Activated CD4-positive, alpha-beta T cell treated with anti-CD3 and anti-CD28 coated beads, Interleukin-2, amount 10 ng/mL, durations not matched to agents 7 days and 5 days (primary cell): ENCODE measurements around the gene FBXO4. TPM values are rescaled to one million over a fixed set of nuclear protein-coding genes. Genes with fewer than 3 reads are reported as not detected.
"Not testable (repeated sequence)": the region's sequence is repeated elsewhere in the genome, so short reads cannot be mapped to it uniquely, and the experiment has no call there.

Experiments
- CTCF ChIA-PET: fragments of 350-600 bp; sonication (Branson Sonifier 250); formaldehyde crosslinking; loops from one replicate; lab custom pipeline; 2021; ENCODE audit warnings: antibody characterized with exemption; lab: Charles Lee
- POLR2A ChIA-PET: fragments of 350-600 bp; sonication (Branson Sonifier 250); formaldehyde crosslinking; loops from one replicate; lab custom pipeline; 2021; ENCODE audit warnings: antibody characterized with exemption; lab: Charles Lee
- DNase-seq: peaks from one replicate; pipeline ENCODE4 v3.0.0-alpha.2; 2020
- H3K27ac Mint-ChIP-seq: one replicate; pipeline ENCODE4 v1.8.0; 2021; ENCODE audit warnings: mild to moderate bottlenecking, moderate library complexity, mixed read lengths
- H3K27me3 Mint-ChIP-seq: one replicate; pipeline ENCODE4 v1.8.0; 2021; ENCODE audit warnings: mixed read lengths
- H3K36me3 Mint-ChIP-seq: one replicate; pipeline ENCODE4 v1.8.0; 2021; ENCODE audit warnings: low read depth, mixed read lengths
- H3K4me1 Mint-ChIP-seq: one replicate; pipeline ENCODE4 v1.8.0; 2021; ENCODE audit warnings: mixed read lengths
- H3K4me3 Mint-ChIP-seq: one replicate; pipeline ENCODE4 v1.8.0; 2021; ENCODE audit warnings: mild to moderate bottlenecking, moderate library complexity, mixed read lengths
- H3K9me3 Mint-ChIP-seq: one replicate; pipeline ENCODE4 v1.8.0; 2021; ENCODE audit warnings: mixed read lengths
- total RNA-seq, 2 experiments: library from RNA; stranded (reverse); gene quantifications; one replicate each; pipeline ENCODE4 v1.2.3, GENCODE V29; 2021

Gene FBXO4
- total RNA-seq, 2 experiments from 2014 or later: 13.9 to 14.8 TPM

GRCh38 chr5:41966401-41967105 lies 41.5 kb downstream of the FBXO4 start:
- H3K9me3 Mint-ChIP-seq: peaks cover 3% of the 10 kb centered on the region
- H3K27ac Mint-ChIP-seq: no peak overlapping the region
- no peaks in the 10 kb centered on the region for H3K4me1 Mint-ChIP-seq
- ChIA-PET CTCF (interaction anchor here (0.6 kb wide), 1 partner anchor 9 kb away, joined by 4 read pairs; no protein-coding TSS in a partner anchor), POLR2A (no interaction called here)
- no peaks in the 10 kb centered on the region for H3K36me3 Mint-ChIP-seq
- no peak overlapping the region for H3K4me3 Mint-ChIP-seq
- no peak for DNase-seq
- peaks cover 3% of the 10 kb centered on the region for H3K27me3 Mint-ChIP-seq

- H3K27ac Mint-ChIP-seq: no peak overlapping the region
- no peaks in the 10 kb centered on the region for H3K9me3 Mint-ChIP-seq
- POLR2A ChIA-PET: no interaction called here
- H3K27me3 Mint-ChIP-seq: peaks cover 4% of the 10 kb centered on the region
- H3K4me1 Mint-ChIP-seq: no peaks in the 10 kb centered on the region
- H3K36me3 Mint-ChIP-seq: no peaks in the 10 kb centered on the region
- DNase-seq: no peak
- CTCF ChIA-PET: interaction anchor here (0.6 kb wide), 1 partner anchor 8 kb away, joined by 4 read pairs; no protein-coding TSS in a partner anchor
- no peak overlapping the region for H3K4me3 Mint-ChIP-seq
Measured at GRCh38 chr5:41967401-41967800, 42.3 kb downstream of the FBXO4 start.

DNA sequence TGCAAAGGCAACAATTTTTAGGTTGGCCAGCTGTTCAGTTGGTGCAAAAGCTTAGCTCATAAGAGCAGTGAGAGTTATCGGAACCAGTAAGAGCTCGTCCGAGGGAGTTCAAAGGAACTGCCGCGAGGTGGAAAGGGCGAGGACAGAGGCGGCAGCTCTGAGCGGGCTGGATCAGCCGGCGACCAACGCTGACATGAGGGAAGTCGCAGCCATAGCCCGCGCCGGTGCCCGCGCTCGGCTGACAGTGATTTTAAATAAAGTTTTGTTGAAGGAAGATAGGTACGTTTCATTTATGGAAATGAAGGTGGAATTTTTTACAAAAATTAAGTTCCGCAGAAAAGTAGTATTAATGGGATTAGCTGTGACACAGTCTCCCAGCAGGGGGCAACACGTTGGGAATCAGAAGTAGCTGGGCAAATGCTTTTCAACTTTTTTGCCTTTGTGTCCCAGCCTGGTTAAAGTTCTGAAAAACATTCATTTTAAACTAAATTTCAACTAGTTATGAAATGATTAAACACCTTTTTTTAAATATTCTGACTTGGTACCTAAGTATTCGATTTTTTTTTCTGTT lies 43.2 kb downstream of the FBXO4 start:
- Mint-ChIP-seq H3K27me3 (peaks cover 4% of the 10 kb centered on the region), H3K9me3 (no peaks in the 10 kb centered on the region), H3K4me1 (no peaks in the 10 kb centered on the region), H3K4me3 (no peak overlapping the region), H3K36me3 (no peaks in the 10 kb centered on the region), H3K27ac (peak overlapping the region; percentile 5)
- CTCF ChIA-PET: no interaction called here
- POLR2A ChIA-PET: no interaction called here
- no peak for DNase-seq

DNA sequence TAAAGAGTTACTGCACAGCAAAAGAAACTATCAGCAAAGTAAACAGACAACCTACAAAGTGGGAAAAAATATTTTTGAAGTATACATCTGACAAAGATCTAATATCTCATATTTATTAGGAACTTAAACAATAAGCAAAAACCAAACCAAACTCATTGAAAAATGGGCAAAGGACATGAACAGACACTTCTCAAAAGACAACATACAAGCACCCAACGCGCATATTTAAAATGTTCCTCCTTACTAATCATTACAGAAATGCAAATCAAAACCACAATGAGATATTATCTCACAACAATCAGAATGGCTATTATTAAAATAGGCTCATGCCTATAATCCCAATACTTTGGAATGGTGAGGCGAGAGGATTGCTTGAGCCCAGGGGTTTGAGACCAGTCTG lies 48.0 kb downstream of the FBXO4 start:
- Mint-ChIP-seq H3K27me3 (peaks cover 9% of the 10 kb centered on the region), H3K9me3 (no peaks in the 10 kb centered on the region), H3K4me3 (no peak overlapping the region), H3K27ac (no peak overlapping the region), H3K36me3 (no peaks in the 10 kb centered on the region), H3K4me1 (no peaks in the 10 kb centered on the region)
- POLR2A ChIA-PET: no interaction called here
- CTCF ChIA-PET: no interaction called here
- DNase-seq: no peak

- Mint-ChIP-seq H3K4me3 (no peak overlapping the region), H3K4me1 (no peaks in the 10 kb centered on the region), H3K36me3 (no peaks in the 10 kb centered on the region), H3K27ac (no peak overlapping the region), H3K27me3 (peaks cover 9% of the 10 kb centered on the region), H3K9me3 (no peaks in the 10 kb centered on the region)
- CTCF ChIA-PET: no interaction called here
- no peak for DNase-seq
- POLR2A ChIA-PET: interaction anchor here (0.7 kb wide), 1 partner anchor 142 kb away, joined by 6 read pairs; no protein-coding TSS in a partner anchor
Measured at GRCh38 chr5:41973887-41974286, 48.8 kb downstream of the FBXO4 start.

- Mint-ChIP-seq H3K36me3 (no peaks in the 10 kb centered on the region), H3K27ac (no peak overlapping the region), H3K27me3 (peaks cover 4% of the 10 kb centered on the region), H3K4me1 (peaks cover 2% of the 10 kb centered on the region), H3K9me3 (no peaks in the 10 kb centered on the region), H3K4me3 (no peak overlapping the region)
- DNase-seq: no peak
- CTCF ChIA-PET: interaction anchor here (0.6 kb wide), 1 partner anchor 911 kb away, joined by 3 read pairs; no protein-coding TSS in a partner anchor
- POLR2A ChIA-PET: no interaction called here
Measured at GRCh38 chr5:41978676-41979075, 53.6 kb downstream of the FBXO4 start.

DNA sequence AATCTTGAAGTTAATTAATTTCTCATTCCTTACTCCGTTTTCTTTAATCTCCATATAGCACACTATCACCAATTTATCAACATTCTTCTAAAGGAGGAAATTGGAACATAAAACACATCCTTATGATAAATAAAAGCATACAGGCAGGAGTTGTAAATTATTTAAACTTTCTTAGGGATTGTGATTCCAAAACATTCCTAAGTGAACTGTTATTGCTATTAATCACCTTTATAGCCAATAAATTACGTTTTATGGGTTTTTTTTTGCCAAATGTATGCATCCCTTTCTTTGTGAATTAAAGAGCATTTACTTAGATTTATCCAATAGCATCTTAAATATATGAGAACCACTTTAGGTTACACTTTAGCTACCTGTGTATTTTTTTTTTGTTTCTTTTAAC lies 55.3 kb downstream of the FBXO4 start:
- Mint-ChIP-seq H3K9me3 (no peaks in the 10 kb centered on the region), H3K4me3 (no peak overlapping the region), H3K36me3 (no peaks in the 10 kb centered on the region), H3K4me1 (peaks cover 2% of the 10 kb centered on the region), H3K27ac (no peak overlapping the region), H3K27me3 (peaks cover 10% of the 10 kb centered on the region)
- POLR2A ChIA-PET: no interaction called here
- CTCF ChIA-PET: no interaction called here
- no peak for DNase-seq

DNA sequence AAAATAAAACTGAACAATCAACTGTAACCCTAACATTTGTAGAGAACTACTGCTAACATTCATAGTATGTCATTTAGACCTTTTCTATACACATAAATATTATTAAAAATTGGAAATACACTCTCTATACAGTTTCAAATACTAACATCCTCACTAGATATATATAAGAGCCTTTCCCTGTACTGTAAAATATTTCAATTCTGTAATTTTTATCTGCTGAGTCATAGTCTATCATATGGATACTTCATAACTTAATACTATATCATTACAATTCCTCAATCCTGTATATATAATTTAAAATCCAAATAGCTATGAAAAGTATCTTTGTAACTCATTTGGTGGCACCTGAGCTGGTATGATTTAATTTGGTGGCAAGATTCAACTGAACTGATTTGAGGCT lies 55.8 kb downstream of the FBXO4 start:
- Mint-ChIP-seq H3K9me3 (no peaks in the 10 kb centered on the region), H3K27me3 (peaks cover 11% of the 10 kb centered on the region), H3K4me1 (peaks cover 2% of the 10 kb centered on the region), H3K27ac (no peak overlapping the region), H3K36me3 (no peaks in the 10 kb centered on the region), H3K4me3 (no peak overlapping the region)
- no peak for DNase-seq
- POLR2A ChIA-PET: no interaction called here
- CTCF ChIA-PET: no interaction called here

DNA sequence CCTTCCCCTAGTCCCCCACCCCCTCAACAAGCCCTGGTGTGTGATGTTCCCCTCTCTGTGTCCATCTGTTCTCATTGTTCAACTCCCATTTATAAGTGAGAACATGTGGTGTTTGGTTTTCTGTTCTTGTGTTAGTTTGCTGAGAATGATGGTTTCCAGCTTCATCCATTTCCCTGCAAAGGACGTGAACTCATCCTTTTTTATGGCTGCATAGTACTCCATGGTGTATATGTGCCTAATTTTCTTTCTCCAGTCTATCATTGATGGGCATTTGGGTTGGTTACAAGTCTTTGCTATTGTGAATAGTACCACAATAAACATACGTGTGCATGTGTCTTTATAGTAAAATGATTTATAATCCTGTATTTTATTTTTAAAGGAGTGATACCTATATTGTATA lies 57.8 kb downstream of the FBXO4 start:
- CTCF ChIA-PET, POLR2A ChIA-PET, DNase-seq, H3K4me1 Mint-ChIP-seq, H3K36me3 Mint-ChIP-seq, H3K27ac Mint-ChIP-seq, H3K9me3 Mint-ChIP-seq, H3K4me3 Mint-ChIP-seq: not testable (repeated sequence)
- peaks cover 23% of the 10 kb centered on the region for H3K27me3 Mint-ChIP-seq

- ChIA-PET POLR2A (no interaction called here), CTCF (no interaction called here)
Measured at GRCh38 chr5:41983284-41983683, 58.2 kb downstream of the FBXO4 start.

GRCh38 chr5:41985945-41986695 lies 61.0 kb downstream of the FBXO4 start:
- ChIA-PET POLR2A (no interaction called here), CTCF (no interaction called here)
- no peaks in the 10 kb centered on the region for H3K4me1 Mint-ChIP-seq
- H3K27ac Mint-ChIP-seq: no peak overlapping the region
- H3K4me3 Mint-ChIP-seq: no peak overlapping the region
- no peak for DNase-seq
- peaks cover 31% of the 10 kb centered on the region for H3K27me3 Mint-ChIP-seq
- no peaks in the 10 kb centered on the region for H3K36me3 Mint-ChIP-seq
- H3K9me3 Mint-ChIP-seq: no peaks in the 10 kb centered on the region

More at GRCh38 chr5:41983284-41983683, 58.2 kb downstream of the FBXO4 start:
- H3K27me3 Mint-ChIP-seq: peaks cover 25% of the 10 kb centered on the region
- H3K27ac Mint-ChIP-seq: no peak overlapping the region
- DNase-seq: no peak
- H3K4me3 Mint-ChIP-seq: no peak overlapping the region
- peaks cover 2% of the 10 kb centered on the region for H3K4me1 Mint-ChIP-seq
- H3K36me3 Mint-ChIP-seq: no peaks in the 10 kb centered on the region
- no peaks in the 10 kb centered on the region for H3K9me3 Mint-ChIP-seq
